IPS-15b (cell line): ENCODE measurements around the gene AQR.

Source experiments
- H3K27me3 ChIP-seq: one replicate; pipeline ENCODE4 v1.6.1; 2013; ENCODE audit warnings: low read length; ENCODE audit not compliant: control insufficient read depth, insufficient read depth
- H3K36me3 ChIP-seq: one replicate; pipeline ENCODE4 v1.6.1; 2013; ENCODE audit warnings: low read length; ENCODE audit not compliant: control insufficient read depth, insufficient read depth
- H3K4me1 ChIP-seq: one replicate; pipeline ENCODE4 v1.6.1; 2013; ENCODE audit warnings: mild to moderate bottlenecking, low read length; ENCODE audit not compliant: control insufficient read depth, insufficient read depth
- H3K4me3 ChIP-seq: one replicate; pipeline ENCODE4 v1.5.1; 2013; ENCODE audit warnings: low read depth, low read length
- H3K9ac ChIP-seq: one replicate; pipeline ENCODE4 v1.6.1; 2013; ENCODE audit warnings: low read depth, mild to moderate bottlenecking, low read length
- H3K9me3 ChIP-seq: one replicate; pipeline ENCODE4 v1.6.1; 2013; ENCODE audit warnings: mild to moderate bottlenecking, low read length; ENCODE audit not compliant: control insufficient read depth, insufficient read depth

AQR gene

DNA sequence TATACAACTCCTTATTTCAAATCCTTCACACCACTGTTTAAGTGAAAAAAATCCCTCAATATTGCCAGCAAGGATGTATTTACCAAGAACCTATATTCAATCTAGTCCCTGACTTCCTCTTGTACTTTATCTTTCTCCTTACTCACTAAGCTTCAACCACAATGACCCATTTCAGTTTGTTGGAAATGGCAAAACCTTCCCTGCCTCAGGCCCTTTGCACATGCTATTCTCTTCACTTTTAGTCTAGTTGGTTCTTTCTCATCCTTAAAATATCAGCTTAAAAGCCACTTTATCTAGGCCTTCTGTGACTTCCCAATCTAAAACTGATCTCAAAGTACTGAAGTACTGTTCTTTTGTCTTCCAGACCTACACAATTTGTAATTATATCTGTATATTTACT, 92.9 kb downstream of the AQR start:
- Histone ChIP-seq H3K27me3 (no peaks in the 10 kb centered on the region), H3K4me3 (no peak overlapping the region), H3K9ac (no peak overlapping the region), H3K36me3 (no peaks in the 10 kb centered on the region), H3K9me3 (no peaks in the 10 kb centered on the region), H3K4me1 (no peaks in the 10 kb centered on the region)

DNA sequence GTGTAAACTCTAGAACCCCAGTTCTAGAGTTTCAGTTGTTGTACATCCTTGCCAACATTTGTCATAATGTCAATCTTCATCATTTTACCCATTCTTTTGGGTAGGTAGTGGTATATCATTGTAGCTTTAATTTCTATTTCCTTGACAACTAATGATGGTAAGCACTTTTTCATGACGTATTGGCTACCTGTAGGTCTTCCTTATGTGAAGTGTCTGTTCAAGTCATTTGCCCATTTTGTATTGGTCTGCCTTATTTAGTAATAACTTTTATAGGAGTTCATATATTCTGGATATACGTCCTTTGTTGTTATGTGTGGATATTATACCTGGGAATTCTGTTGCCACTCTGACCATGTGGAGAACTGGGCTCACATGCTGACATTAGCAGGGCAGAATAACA, 100.4 kb downstream of the AQR start:
- no peaks in the 10 kb centered on the region for H3K36me3 ChIP-seq
- no peak overlapping the region for H3K9ac ChIP-seq
- H3K9me3 ChIP-seq = no peaks in the 10 kb centered on the region
- no peaks in the 10 kb centered on the region for H3K27me3 ChIP-seq
- no peak overlapping the region for H3K4me3 ChIP-seq
- no peaks in the 10 kb centered on the region for H3K4me1 ChIP-seq

- H3K27me3 ChIP-seq = no peaks in the 10 kb centered on the region
- no peaks in the 10 kb centered on the region for H3K9me3 ChIP-seq
- no peaks in the 10 kb centered on the region for H3K4me1 ChIP-seq
- H3K9ac ChIP-seq = no peak overlapping the region
- H3K4me3 ChIP-seq = no peak overlapping the region
- no peaks in the 10 kb centered on the region for H3K36me3 ChIP-seq
These were observed 104.0 kb downstream of the AQR start for GRCh38 chr15:34865531-34865930.

GRCh38 chr15:34861214-34861613, 108.3 kb downstream of the AQR start:
- Histone ChIP-seq H3K4me1 (no peaks in the 10 kb centered on the region), H3K4me3 (no peak overlapping the region), H3K9ac (no peak overlapping the region), H3K9me3 (no peaks in the 10 kb centered on the region), H3K36me3 (peaks cover 4% of the 10 kb centered on the region), H3K27me3 (no peaks in the 10 kb centered on the region)

- H3K9ac ChIP-seq = no peak overlapping the region
- no peaks in the 10 kb centered on the region for H3K9me3 ChIP-seq
- H3K4me1 ChIP-seq = no peaks in the 10 kb centered on the region
- peaks cover 4% of the 10 kb centered on the region for H3K36me3 ChIP-seq
- H3K27me3 ChIP-seq = no peaks in the 10 kb centered on the region
- no peak overlapping the region for H3K4me3 ChIP-seq
These were observed 113.6 kb downstream of the AQR start for GRCh38 chr15:34855893-34856292.

GRCh38 chr15:34855413-34855812, 114.1 kb downstream of the AQR start:
- H3K36me3 ChIP-seq = peaks cover 4% of the 10 kb centered on the region

DNA sequence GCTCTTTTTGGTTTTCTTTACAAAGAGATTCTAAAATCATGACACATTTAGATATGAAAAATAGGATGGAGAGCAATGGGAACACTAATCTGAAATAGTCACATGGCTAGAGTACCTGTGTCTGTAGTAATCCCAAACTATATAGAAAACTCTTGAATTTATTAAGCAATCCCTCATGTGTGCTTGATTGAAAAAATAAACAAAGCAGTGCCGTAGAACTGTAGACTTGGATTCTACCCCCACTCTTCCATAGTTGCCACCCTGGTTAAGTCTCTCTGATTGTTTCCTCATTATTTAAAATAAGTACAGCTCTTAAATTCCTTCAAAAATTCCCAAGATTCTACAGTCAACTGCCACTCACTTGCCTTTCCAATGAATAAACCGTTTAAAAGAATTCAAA, 115.3 kb downstream of the AQR start:
- Histone ChIP-seq H3K9me3 (no peaks in the 10 kb centered on the region), H3K36me3 (peaks cover 4% of the 10 kb centered on the region), H3K27me3 (no peaks in the 10 kb centered on the region), H3K9ac (no peak overlapping the region), H3K4me1 (no peaks in the 10 kb centered on the region), H3K4me3 (no peak overlapping the region)

More at GRCh38 chr15:34855413-34855812, 114.1 kb downstream of the AQR start:
- no peaks in the 10 kb centered on the region for H3K4me1 ChIP-seq
- no peak overlapping the region for H3K9ac ChIP-seq
- H3K9me3 ChIP-seq = no peaks in the 10 kb centered on the region
- H3K27me3 ChIP-seq = no peaks in the 10 kb centered on the region
- H3K4me3 ChIP-seq = no peak overlapping the region

- H3K36me3 ChIP-seq = peaks cover 4% of the 10 kb centered on the region
- H3K4me1 ChIP-seq = no peaks in the 10 kb centered on the region
- H3K27me3 ChIP-seq = no peaks in the 10 kb centered on the region
- H3K4me3 ChIP-seq = no peak overlapping the region
- no peaks in the 10 kb centered on the region for H3K9me3 ChIP-seq
- no peak overlapping the region for H3K9ac ChIP-seq
These were observed 116.4 kb downstream of the AQR start for GRCh38 chr15:34853001-34853758.

GRCh38 chr15:34851751-34852150, 117.8 kb downstream of the AQR start:
- Histone ChIP-seq H3K9me3 (no peaks in the 10 kb centered on the region), H3K27me3 (no peaks in the 10 kb centered on the region), H3K36me3 (peaks cover 2% of the 10 kb centered on the region), H3K4me3 (no peak overlapping the region), H3K4me1 (no peaks in the 10 kb centered on the region), H3K9ac (no peak overlapping the region)

GRCh38 chr15:34851007-34851406, 118.5 kb downstream of the AQR start:
- H3K9me3 ChIP-seq = no peaks in the 10 kb centered on the region
- H3K36me3 ChIP-seq = no peaks in the 10 kb centered on the region
- no peak overlapping the region for H3K4me3 ChIP-seq
- H3K9ac ChIP-seq = no peak overlapping the region
- no peaks in the 10 kb centered on the region for H3K27me3 ChIP-seq
- no peaks in the 10 kb centered on the region for H3K4me1 ChIP-seq

GRCh38 chr15:34850121-34850520, 119.4 kb downstream of the AQR start:
- no peak overlapping the region for H3K4me3 ChIP-seq
- H3K27me3 ChIP-seq = no peaks in the 10 kb centered on the region

GRCh38 chr15:34849364-34849959, 120.1 kb downstream of the AQR start:
- no peak overlapping the region for H3K9ac ChIP-seq
- no peaks in the 10 kb centered on the region for H3K9me3 ChIP-seq
- H3K36me3 ChIP-seq = no peaks in the 10 kb centered on the region
- no peak overlapping the region for H3K4me3 ChIP-seq
- H3K4me1 ChIP-seq = no peaks in the 10 kb centered on the region
- no peaks in the 10 kb centered on the region for H3K27me3 ChIP-seq

More at GRCh38 chr15:34850121-34850520, 119.4 kb downstream of the AQR start:
- Histone ChIP-seq H3K4me1 (no peaks in the 10 kb centered on the region), H3K9ac (no peak overlapping the region), H3K9me3 (no peaks in the 10 kb centered on the region), H3K36me3 (no peaks in the 10 kb centered on the region)
